ENCODE data around the gene EPHA8.

The EPHA8 gene

DNA sequence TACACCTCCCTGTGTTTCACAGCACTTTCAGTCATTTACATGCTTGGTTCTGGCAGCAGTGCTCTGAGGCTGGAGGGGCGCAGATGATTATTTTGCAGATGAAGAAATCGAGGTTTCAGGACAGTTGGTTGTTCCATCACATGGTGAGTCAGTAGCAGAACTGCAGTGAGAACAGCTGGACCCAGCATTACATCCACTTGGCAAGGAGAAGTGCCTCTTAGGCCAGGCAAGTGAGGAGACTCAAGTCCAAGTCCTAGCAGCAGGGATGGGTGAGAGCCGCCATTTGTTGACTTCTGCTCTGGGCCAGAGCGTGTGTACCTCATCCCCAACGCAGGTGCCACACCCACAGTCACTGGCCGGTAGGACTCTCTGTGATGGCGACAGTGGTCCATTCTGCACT lies 26.8 kb upstream of the EPHA8 start:
- no peak for DNase-seq (ENCODE audit: low read depth)

GRCh38 chr1:22537441-22538139 lies 25.7 kb upstream of the EPHA8 start:
- no peak for DNase-seq (ENCODE audit: low read depth)

GRCh38 chr1:22539510-22540118 lies 23.7 kb upstream of the EPHA8 start:
- DNase-seq (ENCODE audit: low read depth): no peak

GRCh38 chr1:22540337-22540736 lies 23.0 kb upstream of the EPHA8 start:
- no peak for DNase-seq (ENCODE audit: low read depth)

DNA sequence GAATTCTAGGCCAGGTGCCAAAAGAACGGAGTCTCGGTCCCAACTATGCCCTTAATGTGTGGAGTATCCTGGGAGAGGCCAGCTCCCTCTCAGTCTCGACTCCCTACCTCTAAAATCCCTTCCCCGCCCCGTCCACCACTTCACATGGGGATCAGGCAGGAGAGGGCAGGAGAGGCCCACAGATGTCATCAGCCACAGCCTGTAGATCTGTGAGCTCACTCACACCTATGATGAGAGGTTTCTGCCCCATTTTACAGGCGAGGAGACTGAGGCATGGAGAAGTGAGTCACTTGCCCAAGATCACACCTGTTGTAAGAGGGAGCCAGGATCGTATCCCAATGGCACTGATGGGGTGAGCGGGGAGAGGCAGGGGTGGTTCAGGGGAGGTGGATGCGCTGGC lies 20.4 kb upstream of the EPHA8 start:
- DNase-seq (ENCODE audit: low read depth): no peak

- no peak for DNase-seq (ENCODE audit: low read depth)
Observed at GRCh38 chr1:22543679-22544078, 19.6 kb upstream of the EPHA8 start.

GRCh38 chr1:22544606-22545005 lies 18.7 kb upstream of the EPHA8 start:
- no peak for DNase-seq (ENCODE audit: low read depth)

GRCh38 chr1:22545141-22545540 lies 18.1 kb upstream of the EPHA8 start:
- no peak for DNase-seq (ENCODE audit: low read depth)

DNA sequence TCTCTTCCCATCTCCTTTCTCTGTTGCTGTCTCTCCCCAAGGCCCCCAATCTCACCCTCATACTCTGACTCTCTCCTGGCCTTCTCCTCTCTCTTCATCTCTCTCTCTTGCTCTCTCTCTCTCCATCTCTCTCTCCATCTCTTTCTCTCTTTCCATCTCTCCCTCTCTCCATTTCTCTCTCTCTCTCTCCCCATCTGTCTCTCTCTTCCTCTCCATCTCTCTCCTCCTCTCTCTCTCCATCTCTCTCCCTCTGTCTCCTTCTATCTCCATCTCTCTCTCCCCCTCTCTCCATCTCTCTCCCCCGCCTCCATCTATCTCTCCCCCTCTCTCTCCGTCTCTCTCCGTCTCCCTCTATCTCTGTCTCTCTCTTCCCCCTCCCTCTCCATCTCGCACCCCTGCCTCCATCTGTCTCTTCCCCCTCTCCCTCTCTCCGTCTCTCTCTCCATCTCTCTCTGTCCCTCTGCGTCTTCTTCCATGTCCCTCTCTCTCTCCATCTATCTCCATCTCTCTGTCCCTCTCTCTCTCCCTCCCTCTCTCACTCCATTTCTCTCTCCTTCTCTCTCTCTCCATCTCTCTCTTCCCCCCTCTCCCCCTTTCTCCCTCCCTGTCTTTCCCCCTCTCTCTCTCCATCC lies 16.0 kb upstream of the EPHA8 start:
- DNase-seq (ENCODE audit: low read depth): no peak

DNA sequence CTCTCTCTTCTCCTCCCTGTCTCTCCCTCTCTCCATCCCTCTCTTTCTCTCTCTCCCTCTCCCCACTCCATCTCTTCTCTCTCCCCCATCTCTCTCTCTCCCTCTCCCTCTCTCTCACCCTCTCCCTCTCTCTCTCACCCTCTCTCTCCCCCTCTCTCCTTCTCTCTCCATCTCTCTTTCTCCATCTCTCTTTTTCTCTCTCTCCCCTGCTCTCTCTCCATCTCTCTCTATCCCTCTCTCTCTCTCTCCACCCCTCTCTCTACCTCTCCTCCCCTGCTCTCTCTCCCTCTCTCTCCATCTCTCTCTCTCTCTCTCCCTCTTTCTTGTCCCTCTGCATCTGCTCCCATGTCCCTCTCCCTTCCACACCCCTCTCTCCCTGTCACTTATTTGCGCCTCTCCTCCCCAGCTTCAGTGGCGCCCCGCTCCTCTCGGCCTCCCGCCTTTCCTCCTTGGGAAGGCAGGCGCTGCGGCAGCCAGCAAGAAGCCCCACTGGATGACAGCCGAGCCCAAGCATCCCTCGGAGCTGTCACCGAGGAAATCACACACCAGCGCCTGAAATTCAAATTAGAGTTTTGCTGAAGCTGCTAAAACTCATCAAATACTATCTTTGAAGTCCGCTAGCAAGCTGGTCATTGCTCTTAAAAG lies 15.3 kb upstream of the EPHA8 start:
- DNase-seq (ENCODE audit: low read depth): no peak

GRCh38 chr1:22550021-22550420 lies 13.3 kb upstream of the EPHA8 start:
- DNase-seq (ENCODE audit: low read depth): no peak

GRCh38 chr1:22551591-22551990 lies 11.7 kb upstream of the EPHA8 start:
- no peak for DNase-seq (ENCODE audit: low read depth)

DNA sequence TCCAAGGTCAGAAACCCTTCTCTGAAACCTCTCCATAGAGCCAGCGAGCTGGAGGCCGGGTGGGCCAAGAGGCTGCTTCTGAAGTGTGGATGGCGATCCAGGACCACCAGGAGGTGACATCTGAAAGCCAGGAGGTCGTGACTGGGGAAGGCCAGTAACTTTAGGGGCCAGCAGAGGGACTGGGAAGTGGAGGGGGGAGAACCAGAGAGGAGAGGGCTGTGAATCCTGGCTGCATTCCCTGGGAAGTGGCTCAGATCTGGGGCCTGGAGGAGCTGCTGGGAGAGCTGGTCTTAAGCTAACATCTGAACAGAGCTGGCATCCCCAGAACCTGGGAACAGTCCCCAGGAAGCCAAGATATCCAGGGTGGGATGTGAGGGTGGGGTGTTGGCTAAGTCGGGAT lies 11.3 kb upstream of the EPHA8 start:
- no peak for DNase-seq (ENCODE audit: low read depth)

DNA sequence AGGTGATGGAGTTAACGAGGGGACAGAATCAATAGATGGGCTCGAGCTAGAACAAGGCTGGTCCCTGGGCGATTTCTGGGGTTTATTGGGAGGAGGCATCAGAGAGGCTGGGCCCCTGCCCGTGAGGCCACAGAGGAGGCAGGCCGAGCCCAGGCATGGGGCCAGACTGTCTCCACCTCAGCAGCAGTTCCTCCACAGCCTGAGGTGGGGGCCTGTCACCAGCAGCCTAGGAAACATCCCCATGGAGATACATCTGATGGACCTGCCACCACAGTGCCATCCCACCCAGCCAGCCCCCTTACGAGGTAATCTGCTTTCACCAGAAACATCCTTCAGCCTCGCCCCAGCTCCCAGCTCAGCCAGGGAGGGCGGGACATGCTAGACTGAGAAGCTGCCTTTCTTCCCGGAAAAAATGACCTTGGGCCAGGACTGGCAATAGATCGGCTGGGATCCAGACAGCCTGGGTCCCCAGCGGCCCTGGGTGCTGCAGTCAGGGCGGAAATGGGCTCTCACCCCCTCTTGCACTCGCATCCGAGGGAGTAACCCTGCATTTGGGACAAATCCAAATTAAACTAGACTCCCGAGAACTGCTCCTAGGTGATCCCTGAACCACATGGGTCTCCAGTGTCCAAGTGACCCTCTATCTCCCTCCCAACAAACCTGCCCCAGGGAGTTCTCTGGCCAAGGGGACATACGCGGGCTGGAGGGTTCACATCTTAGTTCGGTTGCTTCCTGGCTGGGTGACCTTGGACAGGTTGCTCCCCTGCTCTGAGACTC lies 10.0 kb upstream of the EPHA8 start:
- no peak for DNase-seq (ENCODE audit: low read depth)

DNA sequence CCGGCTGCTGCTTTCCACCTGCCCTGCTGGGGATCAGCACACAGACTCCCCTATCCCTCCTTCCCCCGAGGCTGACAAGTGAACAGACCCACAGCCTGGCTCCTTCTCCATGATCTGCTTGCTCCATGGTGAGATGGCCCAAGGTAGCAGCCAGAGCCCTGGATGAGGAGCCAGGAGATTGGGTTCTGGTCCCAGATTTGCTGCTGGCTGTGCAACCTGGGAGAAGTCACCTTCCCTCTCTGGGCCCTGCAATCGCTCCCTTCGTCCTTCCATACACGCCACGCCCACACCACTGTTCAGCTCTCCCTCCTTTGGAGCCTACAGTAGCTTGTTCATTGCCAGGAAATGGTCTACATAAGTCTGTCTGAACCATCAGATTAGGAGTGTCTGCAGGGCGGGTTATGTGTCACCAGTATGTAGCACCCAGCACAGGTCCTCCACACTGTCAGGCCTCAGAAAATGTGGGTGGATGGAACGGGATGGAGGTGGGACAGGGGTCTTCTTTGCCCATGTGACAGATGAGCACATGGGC lies 9.2 kb upstream of the EPHA8 start:
- DNase-seq (ENCODE audit: low read depth): no peak

- no peak for DNase-seq (ENCODE audit: low read depth)
Observed at GRCh38 chr1:22555371-22555656, 8.0 kb upstream of the EPHA8 start.

- no peak for DNase-seq (ENCODE audit: low read depth)
Observed at GRCh38 chr1:22556391-22557104, 6.7 kb upstream of the EPHA8 start.

DNA sequence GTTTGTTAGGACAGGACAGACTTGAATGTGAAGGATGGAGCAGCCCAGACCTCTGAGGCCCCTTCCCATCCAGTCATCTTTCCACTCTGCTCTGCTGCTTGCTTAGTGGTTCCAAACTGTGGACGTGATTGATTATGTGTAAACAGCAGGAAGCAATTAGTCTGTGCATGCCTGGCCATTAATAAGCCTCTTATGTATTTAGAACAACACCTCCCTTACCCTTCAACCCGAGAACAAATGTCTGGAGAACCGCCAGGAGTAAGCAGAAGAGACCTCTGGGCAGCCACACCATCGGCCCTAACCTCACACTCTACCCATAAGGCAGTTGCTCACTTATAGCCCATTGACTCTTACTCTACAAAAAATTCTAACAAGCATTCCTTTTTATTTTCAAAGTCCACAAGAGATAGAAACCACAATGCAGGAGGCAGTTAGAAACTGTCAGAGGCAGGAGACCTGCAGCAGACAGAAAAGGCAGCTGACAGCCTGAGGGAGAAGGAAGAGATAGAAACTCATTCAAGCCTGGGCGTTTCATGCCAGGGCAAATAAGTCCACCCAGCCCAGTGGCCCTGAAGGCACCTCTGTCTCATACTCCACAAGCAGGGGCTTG lies 5.8 kb upstream of the EPHA8 start:
- DNase-seq (ENCODE audit: low read depth): no peak

GRCh38 chr1:22563671-22564602 lies 648 bp downstream of the EPHA8 start:
- DNase-seq (ENCODE audit: low read depth): no peak

GRCh38 chr1:22566161-22566560 lies 2.9 kb downstream of the EPHA8 start:
- DNase-seq (ENCODE audit: low read depth): no peak
